ENCODE measurements around the gene IL22RA2. TPM values are rescaled to one million over a fixed set of nuclear protein-coding genes. Genes with fewer than 3 reads are reported as not detected.
A peak's percentile ranks its signal among the peaks of the same experiment; 100 is the strongest.

IL22RA2 gene
- total and polyA plus RNA-seq, 9 of the 15 experiments (the other 6 are each of a cell fraction or from before 2014, with no cell fraction given), result 0.03 TPM; not detected in 8

GRCh38 chr6:137213331-137213740 lies 39.9 kb upstream of the IL22RA2 start (continued):
- TF ChIP-seq ZNF518B (CRISPR knock-in tag; IDR thresholded peaks at IDR 0.05), result no peak
- peak; percentile 45; the same call in 1 of the 2 replicates for TF ChIP-seq ZBED1 (IDR thresholded peaks at IDR 0.05)
- TF ChIP-seq POLR3A (IDR thresholded peaks at IDR 0.05; ENCODE audit: borderline replicate concordance, extremely low read depth, insufficient read depth, insufficient read length), result no peak
- no peak for TF ChIP-seq CSDE1 (IDR thresholded peaks at IDR 0.05)
- TF ChIP-seq GTF3C2 (IDR thresholded peaks at IDR 0.05; ENCODE audit: borderline replicate concordance, extremely low read depth, insufficient read length), result no peak
- TF ChIP-seq ZFP1 (CRISPR knock-in tag; IDR thresholded peaks at IDR 0.05), result no peak
- no peak for TF ChIP-seq KDM4B (IDR thresholded peaks at IDR 0.05; ENCODE audit: borderline replicate concordance in 2 of 2, low read depth in 1 of 2)
- TF ChIP-seq, protein P1, sequence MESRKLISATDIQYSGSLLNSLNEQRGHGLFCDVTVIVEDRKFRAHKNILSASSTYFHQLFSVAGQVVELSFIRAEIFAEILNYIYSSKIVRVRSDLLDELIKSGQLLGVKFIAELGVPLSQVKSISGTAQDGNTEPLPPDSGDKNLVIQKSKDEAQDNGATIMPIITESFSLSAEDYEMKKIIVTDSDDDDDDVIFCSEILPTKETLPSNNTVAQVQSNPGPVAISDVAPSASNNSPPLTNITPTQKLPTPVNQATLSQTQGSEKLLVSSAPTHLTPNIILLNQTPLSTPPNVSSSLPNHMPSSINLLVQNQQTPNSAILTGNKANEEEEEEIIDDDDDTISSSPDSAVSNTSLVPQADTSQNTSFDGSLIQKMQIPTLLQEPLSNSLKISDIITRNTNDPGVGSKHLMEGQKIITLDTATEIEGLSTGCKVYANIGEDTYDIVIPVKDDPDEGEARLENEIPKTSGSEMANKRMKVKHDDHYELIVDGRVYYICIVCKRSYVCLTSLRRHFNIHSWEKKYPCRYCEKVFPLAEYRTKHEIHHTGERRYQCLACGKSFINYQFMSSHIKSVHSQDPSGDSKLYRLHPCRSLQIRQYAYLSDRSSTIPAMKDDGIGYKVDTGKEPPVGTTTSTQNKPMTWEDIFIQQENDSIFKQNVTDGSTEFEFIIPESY (CRISPR knock-in tag; IDR thresholded peaks at IDR 0.05), result no peak
- TF ChIP-seq SRSF3 (IDR thresholded peaks at IDR 0.05; ENCODE audit: insufficient read depth, low read length), result no peak
- TF ChIP-seq, protein P2, sequence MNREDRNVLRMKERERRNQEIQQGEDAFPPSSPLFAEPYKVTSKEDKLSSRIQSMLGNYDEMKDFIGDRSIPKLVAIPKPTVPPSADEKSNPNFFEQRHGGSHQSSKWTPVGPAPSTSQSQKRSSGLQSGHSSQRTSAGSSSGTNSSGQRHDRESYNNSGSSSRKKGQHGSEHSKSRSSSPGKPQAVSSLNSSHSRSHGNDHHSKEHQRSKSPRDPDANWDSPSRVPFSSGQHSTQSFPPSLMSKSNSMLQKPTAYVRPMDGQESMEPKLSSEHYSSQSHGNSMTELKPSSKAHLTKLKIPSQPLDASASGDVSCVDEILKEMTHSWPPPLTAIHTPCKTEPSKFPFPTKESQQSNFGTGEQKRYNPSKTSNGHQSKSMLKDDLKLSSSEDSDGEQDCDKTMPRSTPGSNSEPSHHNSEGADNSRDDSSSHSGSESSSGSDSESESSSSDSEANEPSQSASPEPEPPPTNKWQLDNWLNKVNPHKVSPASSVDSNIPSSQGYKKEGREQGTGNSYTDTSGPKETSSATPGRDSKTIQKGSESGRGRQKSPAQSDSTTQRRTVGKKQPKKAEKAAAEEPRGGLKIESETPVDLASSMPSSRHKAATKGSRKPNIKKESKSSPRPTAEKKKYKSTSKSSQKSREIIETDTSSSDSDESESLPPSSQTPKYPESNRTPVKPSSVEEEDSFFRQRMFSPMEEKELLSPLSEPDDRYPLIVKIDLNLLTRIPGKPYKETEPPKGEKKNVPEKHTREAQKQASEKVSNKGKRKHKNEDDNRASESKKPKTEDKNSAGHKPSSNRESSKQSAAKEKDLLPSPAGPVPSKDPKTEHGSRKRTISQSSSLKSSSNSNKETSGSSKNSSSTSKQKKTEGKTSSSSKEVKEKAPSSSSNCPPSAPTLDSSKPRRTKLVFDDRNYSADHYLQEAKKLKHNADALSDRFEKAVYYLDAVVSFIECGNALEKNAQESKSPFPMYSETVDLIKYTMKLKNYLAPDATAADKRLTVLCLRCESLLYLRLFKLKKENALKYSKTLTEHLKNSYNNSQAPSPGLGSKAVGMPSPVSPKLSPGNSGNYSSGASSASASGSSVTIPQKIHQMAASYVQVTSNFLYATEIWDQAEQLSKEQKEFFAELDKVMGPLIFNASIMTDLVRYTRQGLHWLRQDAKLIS (CRISPR knock-in tag; IDR thresholded peaks at IDR 0.05), result no peak

Data from K562 (cell line).